Stimulated activated CD4-positive, alpha-beta T cell treated with anti-CD3 and anti-CD28 coated beads, Interleukin-15, amount 100 ng/mL, for 48 hours (primary cell): Measurements from ENCODE around the gene SLC25A26.

Source experiments
- DNase-seq, 2 donors: peaks; one replicate each; pipeline ENCODE4 v3.0.0-alpha.2; 2020; ENCODE audit warnings: low read depth in 2 of 2

The SLC25A26 gene

GRCh38 chr3:66227051-66227450, 6.2 kb downstream of the SLC25A26 start:
- DNase-seq, result no peak

- DNase-seq, result no peak
Measured at GRCh38 chr3:66227915-66228314, 7.1 kb downstream of the SLC25A26 start.

GRCh38 chr3:66228707-66229106, 7.9 kb downstream of the SLC25A26 start:
- DNase-seq, result no peak

- DNase-seq, result no peak
Measured at GRCh38 chr3:66229931-66230330, 9.1 kb downstream of the SLC25A26 start.

GRCh38 chr3:66233033-66233432, 12.2 kb downstream of the SLC25A26 start:
- DNase-seq, result no peak

GRCh38 chr3:66236281-66236680, 15.5 kb downstream of the SLC25A26 start:
- no peak for DNase-seq

- DNase-seq, result no peak
Measured at GRCh38 chr3:66237552-66237951, 16.8 kb downstream of the SLC25A26 start.

GRCh38 chr3:66239513-66240123, 18.8 kb downstream of the SLC25A26 start:
- DNase-seq, result peak; percentile 4 to 15

- no peak for DNase-seq
Measured at GRCh38 chr3:66241466-66241865, 20.7 kb downstream of the SLC25A26 start.

- DNase-seq, result no peak
Measured at GRCh38 chr3:66242788-66243464, 22.1 kb downstream of the SLC25A26 start.

- no peak for DNase-seq
Measured at GRCh38 chr3:66248641-66249040, 27.8 kb downstream of the SLC25A26 start.

- DNase-seq, result no peak
Measured at GRCh38 chr3:66253790-66254620, 33.2 kb downstream of the SLC25A26 start.

GRCh38 chr3:66255865-66256264, 35.1 kb downstream of the SLC25A26 start:
- no peak for DNase-seq

GRCh38 chr3:66256806-66257205, 36.0 kb downstream of the SLC25A26 start:
- no peak for DNase-seq

- no peak for DNase-seq
Measured at GRCh38 chr3:66259566-66260255, 38.9 kb downstream of the SLC25A26 start.

- DNase-seq, result no peak
Measured at GRCh38 chr3:66260431-66260830, 39.6 kb downstream of the SLC25A26 start.

- no peak for DNase-seq
Measured at GRCh38 chr3:66261355-66261754, 40.6 kb downstream of the SLC25A26 start.

- no peak for DNase-seq
Measured at GRCh38 chr3:66265649-66266048, 44.8 kb downstream of the SLC25A26 start.

- no peak for DNase-seq
Measured at GRCh38 chr3:66266551-66266950, 45.8 kb downstream of the SLC25A26 start.

GRCh38 chr3:66267031-66267430, 46.2 kb downstream of the SLC25A26 start:
- no peak for DNase-seq

- DNase-seq, result no peak
Measured at GRCh38 chr3:66267906-66268305, 47.1 kb downstream of the SLC25A26 start.

- DNase-seq, result no peak
Measured at GRCh38 chr3:66268864-66269263, 48.1 kb downstream of the SLC25A26 start.
